Fibroblast of lung (primary cell): ENCODE measurements around the gene GPR68.

Experiments used
- CTCF ChIP-seq, 2 donors: IDR thresholded peaks in 1 of 2; conservative IDR thresholded peaks in 1 of 2; 1 replicate in 1 of 2; 2 replicates in 1 of 2; pipeline ENCODE4 v1.5.1; 2011 to 2012; ENCODE audit warnings: low read length in 2 of 2, control low read depth in 1 of 2, inconsistent platforms in 1 of 2, low read depth in 1 of 2, mild to moderate bottlenecking in 1 of 2
- EZH2 ChIP-seq: IDR thresholded peaks from 2 replicates; pipeline ENCODE4 v1.5.1; 2012; ENCODE audit warnings: low read length, control low read depth, mild to moderate bottlenecking; ENCODE audit errors: missing control alignments

- TF ChIP-seq CTCF (conservative IDR thresholded peaks at IDR 0.05 in 1 of 2, IDR thresholded peaks at IDR 0.05 in 1 of 2; ENCODE audit: low read depth in 1 of 2, low read length in 2 of 2): no peak
- no peak for TF ChIP-seq EZH2
Observed at GRCh38 chr14:91278383-91278715, 33.8 kb upstream of the GPR68 start.
